CMK (cell line): ENCODE measurements around the gene GAGE10.

Experiments
- DNase-seq: peaks from one replicate; pipeline ENCODE4 v3.0.0-alpha.2; 2010; ENCODE audit warnings: low read depth

GAGE10 gene, protein sequence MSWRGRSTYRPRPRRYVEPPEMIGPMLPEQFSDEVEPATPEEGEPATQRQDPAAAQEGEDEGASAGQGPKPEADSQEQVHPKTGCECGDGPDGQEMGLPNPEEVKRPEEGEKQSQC

DNA sequence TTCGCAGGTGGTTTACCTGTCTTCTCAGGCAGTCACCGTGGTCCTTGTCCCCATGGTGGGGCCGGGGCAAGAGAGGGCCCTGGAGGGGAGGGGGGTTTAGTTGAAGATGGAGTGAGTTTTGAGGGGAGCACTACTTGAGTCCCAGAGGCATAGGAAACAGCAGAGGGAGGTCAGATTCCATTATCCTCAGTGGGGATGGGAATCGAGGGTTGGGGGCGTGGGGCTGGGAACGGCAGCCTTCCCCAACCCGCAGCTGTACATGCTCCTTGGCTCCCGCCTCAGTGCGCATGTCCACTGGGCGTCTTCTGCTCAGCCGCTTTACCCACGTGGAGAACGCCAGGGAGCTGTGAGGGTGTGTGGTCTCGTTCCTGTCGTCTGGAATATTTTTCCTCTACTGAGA lies at the start of gene GAGE10:
Gene GAGE10, plus strand, starts transcription at position 301 of the 400 bp plus-strand sequence. CDS start 1,214 bp downstream, outside the sequence.
- no peak for DNase-seq

GRCh38 chrX:49254639-49255038 lies 48.8 kb upstream of the GAGE10 start:
- no peak for DNase-seq

DNA sequence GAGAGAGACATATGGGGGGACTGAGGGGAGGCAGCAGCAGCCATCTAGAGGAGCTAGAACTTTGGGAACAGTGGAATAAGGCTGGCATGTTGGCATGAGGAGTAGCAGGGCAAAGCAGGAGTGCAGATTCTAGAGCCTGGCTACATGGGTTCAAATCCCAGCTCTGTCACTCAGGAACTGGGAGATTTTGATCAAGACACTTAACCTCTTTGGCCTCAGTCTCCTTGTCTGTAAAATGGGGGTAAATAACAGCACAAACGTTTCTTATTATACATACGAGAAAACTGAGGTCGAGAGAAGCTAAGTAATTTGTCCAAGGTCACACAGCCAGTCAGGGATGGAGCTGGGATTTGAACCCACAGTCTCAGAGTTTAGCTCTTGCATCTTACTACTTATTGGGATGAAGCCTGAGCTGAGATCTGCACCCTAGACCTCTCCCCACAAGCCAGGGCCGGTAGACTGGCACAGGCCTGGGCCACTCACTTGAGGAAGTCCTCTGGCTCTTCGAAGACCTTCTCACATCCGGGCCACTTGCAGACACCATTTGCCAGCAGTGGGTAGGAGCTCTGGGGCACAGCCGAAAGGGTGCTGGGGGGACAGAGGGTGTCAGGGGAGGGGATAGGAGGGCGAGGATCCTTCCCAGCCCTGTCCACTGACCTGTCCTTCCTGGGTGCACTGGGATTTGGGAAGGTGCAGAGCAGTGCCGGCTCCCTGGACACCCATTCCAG lies 47.0 kb upstream of the GAGE10 start:
- DNase-seq: no peak

DNA sequence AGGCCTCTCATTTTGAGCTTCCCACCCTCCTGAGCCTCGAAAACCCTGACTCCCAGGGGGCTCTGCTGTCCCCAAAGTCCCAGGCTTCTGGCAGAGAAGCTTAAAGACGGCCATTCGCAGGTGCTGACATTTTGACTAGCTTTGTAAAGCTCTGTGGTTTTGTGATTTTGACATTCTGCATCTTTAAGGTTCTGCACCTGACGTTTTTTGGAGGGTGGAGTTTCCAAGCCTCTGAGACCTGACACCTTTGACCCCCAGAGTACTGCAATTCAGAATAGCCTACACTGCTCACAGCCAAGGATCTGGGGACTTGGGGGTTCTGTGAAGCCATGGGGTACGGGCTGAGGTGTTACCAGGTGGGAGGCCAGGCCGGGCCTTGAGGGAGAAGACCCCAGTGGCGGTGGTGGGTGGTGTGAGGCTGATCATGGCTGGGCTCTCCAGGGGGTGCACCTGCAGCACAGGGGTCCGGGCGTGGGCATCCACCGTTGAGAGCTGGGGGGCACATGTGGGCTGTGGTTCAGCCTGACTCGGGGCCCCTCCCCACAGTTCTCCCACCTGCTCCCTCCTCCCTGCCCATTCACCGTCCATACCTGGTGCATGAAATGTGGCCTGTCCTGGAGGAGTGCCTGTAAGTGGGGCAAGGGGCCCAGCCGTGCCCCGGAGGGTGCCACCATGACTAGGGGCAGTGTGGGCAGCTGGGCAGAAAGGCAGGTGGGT lies 46.2 kb upstream of the GAGE10 start:
- DNase-seq: no peak

DNA sequence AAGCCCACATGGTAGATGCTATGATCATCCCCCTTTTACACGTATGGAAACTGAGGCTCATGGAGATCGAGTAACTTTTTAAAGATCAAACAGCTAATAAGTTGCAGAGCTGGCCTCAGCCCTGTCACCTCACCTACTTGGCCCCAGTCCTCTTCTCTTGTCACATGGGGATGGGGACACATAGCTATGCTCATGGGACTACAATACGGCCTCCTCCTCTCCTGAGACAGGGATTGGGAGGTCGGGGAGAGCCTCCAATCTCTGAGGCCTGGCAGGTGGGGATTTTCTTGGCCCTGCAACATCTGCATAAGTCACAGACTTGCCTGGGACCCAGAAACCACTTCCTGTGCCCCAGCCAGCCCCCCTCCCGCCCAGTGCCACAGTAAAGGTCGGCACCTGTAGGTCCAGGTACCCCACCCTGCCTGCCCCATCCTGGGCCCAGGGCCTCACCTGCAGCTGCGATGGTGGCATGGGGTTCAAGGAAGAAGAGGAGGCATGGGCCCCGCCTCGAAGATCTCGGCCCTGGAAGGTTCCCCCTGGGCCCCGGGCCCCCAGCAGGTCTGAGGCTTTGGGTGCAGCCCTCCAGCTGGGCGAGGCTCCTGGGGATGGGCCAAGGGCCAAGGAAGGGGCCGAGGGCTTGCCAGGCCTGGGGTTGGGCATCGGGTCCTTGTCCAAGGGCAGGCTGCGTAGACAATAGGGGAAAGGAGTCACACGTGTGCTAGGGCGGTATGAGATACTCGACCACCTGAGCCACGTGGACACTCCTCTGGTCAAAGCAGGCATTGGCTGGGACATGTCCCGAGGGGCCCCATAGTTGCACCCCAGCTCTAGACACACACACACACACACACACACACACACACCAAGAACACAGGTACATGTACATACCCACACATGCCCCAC lies 45.3 kb upstream of the GAGE10 start:
- no peak for DNase-seq

- no peak for DNase-seq
Measured at GRCh38 chrX:49258749-49259124, 44.7 kb upstream of the GAGE10 start.

GRCh38 chrX:49260221-49260985 lies 43.0 kb upstream of the GAGE10 start:
- no peak for DNase-seq

- no peak for DNase-seq
Measured at GRCh38 chrX:49262603-49263002, 40.8 kb upstream of the GAGE10 start.

DNA sequence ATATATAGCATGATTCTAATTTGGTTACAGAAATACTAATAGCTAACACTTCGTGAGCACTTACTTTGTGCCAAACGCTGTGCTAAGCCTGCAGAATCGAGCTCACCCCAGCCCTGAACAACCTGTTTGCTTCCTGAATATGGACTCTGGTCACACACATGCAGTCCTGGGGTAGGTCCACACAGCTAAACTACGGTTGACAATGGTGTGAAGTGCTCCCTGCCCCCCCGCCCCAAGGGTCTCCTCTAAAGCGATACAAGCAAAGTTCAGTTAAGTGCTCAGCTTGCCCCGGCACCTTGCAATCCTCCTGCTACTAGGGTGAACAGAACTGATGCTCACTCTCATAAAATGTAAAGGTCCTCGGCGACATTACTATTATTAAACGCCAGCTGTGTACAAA lies 39.8 kb upstream of the GAGE10 start:
- DNase-seq: no peak

- no peak for DNase-seq
Measured at GRCh38 chrX:49264460-49264859, 39.0 kb upstream of the GAGE10 start, which contains the start of gene FOXP3. FOXP3 (minus strand) TSS chrX:49264710; CDS start chrX:49258505, 6,205 bp downstream.

- DNase-seq: no peak
Measured at GRCh38 chrX:49266523-49267445, 36.7 kb upstream of the GAGE10 start.

DNA sequence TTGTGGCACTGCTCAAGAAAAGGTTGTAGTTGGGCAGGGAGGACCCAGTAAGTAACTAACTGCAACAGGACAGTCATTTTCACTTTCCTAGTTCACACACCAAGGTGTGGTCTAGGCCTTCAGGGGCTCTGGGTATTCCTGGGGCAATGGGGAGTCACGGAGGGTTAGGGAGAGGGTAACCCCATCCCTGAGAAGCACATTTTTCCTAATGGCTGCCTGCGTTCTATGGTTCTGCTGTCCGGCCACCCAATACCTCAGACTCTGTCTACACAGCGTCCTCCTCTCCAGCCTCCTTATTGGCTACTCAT lies 34.8 kb upstream of the GAGE10 start:
- DNase-seq: no peak

DNA sequence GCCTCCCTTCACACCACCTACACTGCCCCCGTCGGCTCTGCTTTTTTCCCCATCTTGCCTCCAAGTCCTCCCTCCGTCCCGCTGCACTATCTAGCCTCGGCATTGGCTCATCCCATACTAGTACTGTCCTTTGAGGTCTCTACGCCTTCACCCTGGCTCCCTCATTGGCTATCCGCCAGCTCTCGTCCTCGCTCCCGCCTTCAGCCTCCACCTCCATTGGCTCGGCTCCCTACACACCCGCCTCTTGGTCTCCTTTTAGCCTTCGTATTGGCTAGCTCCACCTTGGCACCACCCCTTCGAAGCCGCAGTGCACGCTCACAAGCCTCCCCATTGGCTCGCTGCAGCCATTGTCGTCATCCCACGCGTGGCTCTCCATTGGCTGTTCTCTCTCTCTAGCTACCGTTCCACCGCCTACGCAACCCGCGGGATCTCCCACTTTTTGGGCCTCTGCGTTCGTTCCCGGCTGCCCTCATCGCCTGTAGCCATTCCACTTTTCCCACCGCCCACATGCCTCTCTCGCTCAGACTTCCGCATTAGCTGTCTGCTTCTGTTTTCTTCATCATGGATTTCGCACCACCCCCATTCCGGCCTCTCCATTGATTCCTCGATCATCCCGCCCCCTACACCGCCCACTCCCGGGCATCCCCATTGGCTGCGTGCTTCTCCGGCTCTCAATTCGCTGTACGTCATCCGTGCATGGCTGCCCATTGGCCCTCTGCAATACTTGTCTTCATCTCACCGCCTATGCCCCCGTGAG lies 34.3 kb upstream of the GAGE10 start:
- DNase-seq: peak; percentile 96

DNA sequence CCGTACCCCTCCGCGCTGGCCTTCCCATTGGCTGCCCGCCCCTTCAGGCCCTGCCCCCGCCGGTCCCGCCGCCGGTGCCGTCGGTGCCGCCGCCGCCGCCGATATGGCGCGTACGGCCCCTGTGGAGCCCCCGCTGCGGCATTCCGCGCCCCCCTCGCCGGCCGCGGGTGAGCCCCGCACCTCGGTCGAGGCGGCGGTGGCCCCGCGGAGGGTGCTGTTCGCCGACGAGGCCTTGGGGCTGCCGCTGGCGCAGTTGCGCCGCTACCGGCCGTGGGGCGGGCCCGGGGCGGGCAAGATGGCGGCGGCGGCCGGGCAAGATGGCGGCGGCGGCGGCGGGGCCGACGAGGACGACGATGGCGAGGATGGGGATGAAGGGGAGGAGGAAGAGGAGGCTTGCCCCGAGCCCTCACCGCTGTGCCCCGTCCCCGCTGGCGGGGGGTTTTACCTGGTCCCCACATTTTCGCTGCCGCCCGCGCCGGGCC lies 33.6 kb upstream of the GAGE10 start, which contains the start of gene PPP1R3F:
Gene PPP1R3F, plus strand, starts transcription at position 27 of the 482 bp plus-strand sequence. Its CDS starts 77 bp downstream, at position 104.
- no peak for DNase-seq

DNA sequence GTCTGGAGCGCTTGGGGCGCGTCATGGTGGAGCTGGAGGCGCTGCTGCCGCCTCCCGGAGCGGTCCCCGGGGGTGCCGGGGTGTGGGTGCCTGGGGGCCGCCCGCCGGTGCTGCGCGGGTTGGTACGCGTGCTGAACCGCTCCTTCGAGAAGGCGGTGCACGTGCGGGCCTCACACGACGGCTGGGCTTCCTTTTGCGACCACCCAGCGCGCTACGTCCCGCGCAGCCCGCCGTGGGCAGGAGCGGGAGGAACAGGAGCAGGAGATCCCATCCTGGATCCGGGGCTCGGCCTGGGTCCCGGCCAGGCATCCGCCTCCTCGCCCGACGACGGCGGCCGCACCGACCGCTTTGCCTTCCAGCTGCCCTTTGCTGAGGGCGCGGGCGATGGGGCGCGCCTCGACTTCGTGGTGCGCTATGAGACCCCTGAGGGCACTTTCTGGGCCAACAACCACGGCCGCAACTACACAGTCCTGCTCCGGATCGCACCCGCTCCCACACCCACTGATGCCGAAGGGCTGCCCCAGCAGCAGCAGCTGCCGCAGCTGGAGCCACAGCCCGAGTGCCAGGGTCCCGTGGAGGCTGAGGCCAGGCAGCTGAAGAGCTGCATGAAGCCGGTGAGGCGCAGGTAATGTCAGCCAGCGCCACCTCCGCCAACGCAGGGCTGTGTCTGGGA lies 33.1 kb upstream of the GAGE10 start:
- DNase-seq: no peak

DNA sequence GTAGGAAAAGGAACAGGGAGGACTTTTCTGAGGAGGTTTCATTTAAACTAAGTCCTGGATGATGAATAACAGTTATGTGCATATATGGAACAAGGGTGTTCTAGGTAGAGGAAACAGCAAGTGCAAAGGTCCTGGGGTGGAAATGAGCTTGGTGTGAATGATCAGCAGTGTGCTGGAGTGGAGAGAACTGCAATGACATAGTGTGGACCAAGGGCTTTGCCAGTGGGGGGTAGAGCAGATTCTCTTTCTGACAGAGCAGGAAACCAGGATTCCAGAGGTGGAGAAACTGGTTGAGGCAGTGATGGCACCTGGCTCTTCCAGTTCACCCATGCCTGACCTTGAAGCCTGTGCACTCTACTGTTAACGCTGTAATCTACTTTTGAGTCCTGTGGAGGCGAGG lies 32.1 kb upstream of the GAGE10 start:
- DNase-seq: no peak

DNA sequence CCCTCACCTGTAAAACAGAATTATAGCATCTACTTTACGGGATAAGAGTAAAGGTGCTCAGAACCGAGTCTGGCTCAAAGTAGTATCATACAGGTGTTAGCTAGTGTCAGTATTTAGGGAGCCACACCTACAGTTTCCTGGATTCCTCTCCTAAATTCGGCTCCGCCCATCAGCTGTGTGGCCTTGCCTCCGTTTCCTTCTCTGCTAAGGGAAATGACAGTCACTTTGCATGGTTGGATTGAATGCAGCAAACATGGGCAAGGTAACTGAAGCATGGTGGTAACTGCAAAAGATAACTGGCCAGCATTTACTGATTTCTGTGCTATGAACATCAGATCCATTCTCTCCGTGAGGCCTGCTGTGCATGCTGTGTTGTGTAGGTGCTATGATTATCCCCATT lies 31.0 kb upstream of the GAGE10 start:
- DNase-seq: no peak

GRCh38 chrX:49273181-49273727 lies 30.2 kb upstream of the GAGE10 start:
- no peak for DNase-seq

- DNase-seq: no peak
Measured at GRCh38 chrX:49276207-49276606, 27.2 kb upstream of the GAGE10 start.
